Measurements from ENCODE around the gene DRAM1.

The DRAM1 gene

DNA sequence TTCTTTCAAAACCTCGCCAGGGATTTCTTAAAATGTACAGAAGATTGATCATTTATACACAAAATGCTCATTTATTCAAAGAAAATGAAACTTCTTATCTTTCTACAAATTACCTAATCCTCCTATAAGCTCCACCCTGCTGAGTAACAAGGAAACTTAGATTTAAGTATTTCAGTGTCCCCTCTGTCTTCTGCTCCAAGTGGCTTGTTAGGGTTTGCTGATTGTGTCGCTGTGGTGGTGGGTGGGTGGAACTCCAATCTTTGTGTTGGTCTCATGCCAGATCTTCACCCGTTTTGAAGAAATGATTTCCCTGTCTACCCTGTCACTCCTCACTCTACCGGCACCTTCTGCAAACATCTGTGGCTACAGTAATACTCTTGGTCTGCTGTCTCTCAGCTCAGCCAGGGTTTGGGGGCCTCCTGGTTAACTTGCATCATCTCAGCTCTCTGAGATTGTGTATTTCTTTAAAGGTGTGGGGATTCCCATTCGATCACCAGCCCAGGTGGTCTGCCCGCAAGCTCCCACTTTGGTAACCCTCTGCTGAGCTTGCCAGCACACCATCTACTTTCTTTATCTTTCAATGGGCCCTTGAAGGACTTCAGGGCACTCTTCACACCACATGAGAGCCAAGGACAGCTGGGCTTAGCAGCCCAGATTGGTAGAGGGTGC is 73.8 kb downstream of the DRAM1 start:
- Histone ChIP-seq H3K9me3 (ENCODE audit: control insufficient read depth, insufficient read depth, low read length) (no peaks in the 10 kb centered on the region), H3K79me2 (ENCODE audit: control insufficient read depth, low read length) (no peaks in the 10 kb centered on the region), H3K27me3 (ENCODE audit: control insufficient read depth, low read length) (no peaks in the 10 kb centered on the region), H3K4me1 (ENCODE audit: control insufficient read depth, low read length) (no peaks in the 10 kb centered on the region), H4K20me1 (ENCODE audit: control insufficient read depth, insufficient read depth, low read depth, low read length) (no peaks in the 10 kb centered on the region), H3F3A (ENCODE audit: control insufficient read depth, insufficient read depth) (no peaks in the 10 kb centered on the region), H3K27ac (ENCODE audit: low read depth, low read length) (no peak overlapping the region), H3K4me2 (ENCODE audit: low read length) (no peak overlapping the region), H3K9me2 (replicated peaks; ENCODE audit: control insufficient read depth, low read length) (no peaks in the 10 kb centered on the region), H3K36me3 (ENCODE audit: control insufficient read depth, low read length) (no peaks in the 10 kb centered on the region), H3K4me3 (ENCODE audit: low read length) (no peak overlapping the region)
- TF ChIP-seq, protein P1, sequence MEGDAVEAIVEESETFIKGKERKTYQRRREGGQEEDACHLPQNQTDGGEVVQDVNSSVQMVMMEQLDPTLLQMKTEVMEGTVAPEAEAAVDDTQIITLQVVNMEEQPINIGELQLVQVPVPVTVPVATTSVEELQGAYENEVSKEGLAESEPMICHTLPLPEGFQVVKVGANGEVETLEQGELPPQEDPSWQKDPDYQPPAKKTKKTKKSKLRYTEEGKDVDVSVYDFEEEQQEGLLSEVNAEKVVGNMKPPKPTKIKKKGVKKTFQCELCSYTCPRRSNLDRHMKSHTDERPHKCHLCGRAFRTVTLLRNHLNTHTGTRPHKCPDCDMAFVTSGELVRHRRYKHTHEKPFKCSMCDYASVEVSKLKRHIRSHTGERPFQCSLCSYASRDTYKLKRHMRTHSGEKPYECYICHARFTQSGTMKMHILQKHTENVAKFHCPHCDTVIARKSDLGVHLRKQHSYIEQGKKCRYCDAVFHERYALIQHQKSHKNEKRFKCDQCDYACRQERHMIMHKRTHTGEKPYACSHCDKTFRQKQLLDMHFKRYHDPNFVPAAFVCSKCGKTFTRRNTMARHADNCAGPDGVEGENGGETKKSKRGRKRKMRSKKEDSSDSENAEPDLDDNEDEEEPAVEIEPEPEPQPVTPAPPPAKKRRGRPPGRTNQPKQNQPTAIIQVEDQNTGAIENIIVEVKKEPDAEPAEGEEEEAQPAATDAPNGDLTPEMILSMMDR (IDR thresholded peaks at IDR 0.05; ENCODE audit: low read depth, low read length, poor library complexity, severe bottlenecking), result no peak
- TF ChIP-seq EZH2phosphoT487 (IDR thresholded peaks at IDR 0.05; ENCODE audit: borderline replicate concordance, low read length), result no peak

DNA sequence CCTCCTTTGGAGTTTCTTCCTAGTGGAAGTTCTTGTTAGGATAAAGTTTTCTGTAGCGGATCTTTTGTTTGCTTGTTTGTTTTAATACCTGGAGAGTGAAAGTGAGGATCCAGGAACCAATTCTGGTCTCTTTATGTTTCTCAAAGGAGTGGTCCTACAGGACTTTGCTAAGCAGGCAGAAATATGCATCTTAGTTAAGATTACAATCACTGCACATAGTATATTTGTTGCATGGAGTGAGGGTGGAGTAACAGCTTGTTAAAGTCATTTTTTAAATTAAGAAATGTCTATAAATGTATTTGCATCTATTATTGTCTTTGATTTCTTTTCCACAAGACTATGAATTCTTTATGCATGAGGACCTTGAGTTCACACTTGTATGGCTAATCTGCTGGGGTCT is 76.7 kb downstream of the DRAM1 start:
- no peaks in the 10 kb centered on the region for H3K36me3 ChIP-seq (ENCODE audit: control insufficient read depth, low read length)
- H3K27ac ChIP-seq (ENCODE audit: low read depth, low read length), result no peak overlapping the region
- TF ChIP-seq, protein P1 (IDR thresholded peaks at IDR 0.05; ENCODE audit: low read depth, low read length, poor library complexity, severe bottlenecking), result no peak
- TF ChIP-seq EZH2phosphoT487 (IDR thresholded peaks at IDR 0.05; ENCODE audit: borderline replicate concordance, low read length), result no peak
- H3K27me3 ChIP-seq (ENCODE audit: control insufficient read depth, low read length), result no peaks in the 10 kb centered on the region
- no peaks in the 10 kb centered on the region for H3K9me3 ChIP-seq (ENCODE audit: control insufficient read depth, insufficient read depth, low read length)
- H3K4me2 ChIP-seq (ENCODE audit: low read length), result no peak overlapping the region
- no peaks in the 10 kb centered on the region for H3F3A ChIP-seq (ENCODE audit: control insufficient read depth, insufficient read depth)
- no peaks in the 10 kb centered on the region for H3K4me1 ChIP-seq (ENCODE audit: control insufficient read depth, low read length)
- H4K20me1 ChIP-seq (ENCODE audit: control insufficient read depth, insufficient read depth, low read depth, low read length), result no peaks in the 10 kb centered on the region
- H3K9me2 ChIP-seq (replicated peaks; ENCODE audit: control insufficient read depth, low read length), result no peaks in the 10 kb centered on the region
- no peak overlapping the region for H3K4me3 ChIP-seq (ENCODE audit: low read length)
- no peaks in the 10 kb centered on the region for H3K79me2 ChIP-seq (ENCODE audit: control insufficient read depth, low read length)

DNA sequence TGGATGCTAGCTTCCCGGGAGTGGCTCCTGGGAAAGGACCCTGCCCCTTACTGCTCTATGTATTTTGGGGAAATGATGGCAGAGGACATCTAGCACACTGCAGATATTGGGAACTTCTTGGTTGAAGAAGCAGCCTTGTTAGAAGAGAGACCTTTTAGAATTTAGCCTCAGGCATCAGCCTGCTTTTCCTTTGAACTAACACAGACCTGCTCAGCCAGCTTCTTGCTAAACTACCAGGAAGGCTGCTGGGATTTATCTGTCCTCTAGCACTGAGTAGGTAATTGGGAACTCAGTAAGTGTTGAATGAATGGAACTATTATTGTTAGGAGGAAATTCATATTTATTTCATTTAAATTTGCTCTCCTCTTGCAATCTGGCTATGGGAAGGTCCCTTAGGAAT is 77.3 kb downstream of the DRAM1 start:
- Histone ChIP-seq H3K4me2 (ENCODE audit: low read length) (no peak overlapping the region), H3K4me1 (ENCODE audit: control insufficient read depth, low read length) (no peaks in the 10 kb centered on the region), H3K9me3 (ENCODE audit: control insufficient read depth, insufficient read depth, low read length) (no peaks in the 10 kb centered on the region), H3K27ac (ENCODE audit: low read depth, low read length) (no peak overlapping the region), H3K4me3 (ENCODE audit: low read length) (no peak overlapping the region), H3K27me3 (ENCODE audit: control insufficient read depth, low read length) (no peaks in the 10 kb centered on the region), H4K20me1 (ENCODE audit: control insufficient read depth, insufficient read depth, low read depth, low read length) (no peaks in the 10 kb centered on the region), H3K36me3 (ENCODE audit: control insufficient read depth, low read length) (no peaks in the 10 kb centered on the region), H3K9me2 (replicated peaks; ENCODE audit: control insufficient read depth, low read length) (no peaks in the 10 kb centered on the region), H3K79me2 (ENCODE audit: control insufficient read depth, low read length) (no peaks in the 10 kb centered on the region), H3F3A (ENCODE audit: control insufficient read depth, insufficient read depth) (no peaks in the 10 kb centered on the region)
- TF ChIP-seq EZH2phosphoT487 (IDR thresholded peaks at IDR 0.05; ENCODE audit: borderline replicate concordance, low read length), result no peak
- TF ChIP-seq, protein P1 (IDR thresholded peaks at IDR 0.05; ENCODE audit: low read depth, low read length, poor library complexity, severe bottlenecking), result no peak
